Subcutaneous abdominal adipose tissue (tissue), 5 donors: Measurements from ENCODE around the gene SHISA5.

Experiments
- H3K27ac ChIP-seq: one replicate; pipeline ENCODE4 v1.7.0; 2013; ENCODE audit warnings: low read depth, mild to moderate bottlenecking, inconsistent platforms, low read length, moderate library complexity
- H3K27me3 ChIP-seq, 5 donors: one replicate each; pipeline ENCODE4 v1.7.0; 2013; ENCODE audit warnings: low read length in 5 of 5, inconsistent platforms in 1 of 5; ENCODE audit not compliant: control insufficient read depth in 5 of 5, insufficient read depth in 4 of 5
- H3K36me3 ChIP-seq, 5 donors: one replicate each; pipeline ENCODE4 v1.7.0; 2013; ENCODE audit warnings: low read length in 5 of 5; ENCODE audit not compliant: control insufficient read depth in 5 of 5, insufficient read depth in 5 of 5
- H3K4me1 ChIP-seq, 5 donors: one replicate each; pipeline ENCODE4 v1.7.0; 2013; ENCODE audit warnings: low read length in 5 of 5, mild to moderate bottlenecking in 3 of 5, moderate library complexity in 1 of 5; ENCODE audit not compliant: control insufficient read depth in 5 of 5, insufficient read depth in 5 of 5
- H3K4me3 ChIP-seq, 5 donors: one replicate each; pipeline ENCODE4 v1.7.0; 2013; ENCODE audit warnings: low read length in 5 of 5, low read depth in 1 of 5
- H3K9ac ChIP-seq, 5 donors: one replicate each; pipeline ENCODE4 v1.7.0; 2013; ENCODE audit warnings: low read length in 5 of 5, mild to moderate bottlenecking in 4 of 5, moderate library complexity in 3 of 5
- H3K9me3 ChIP-seq, 5 donors: one replicate each; pipeline ENCODE4 v1.7.0; 2013; ENCODE audit warnings: low read length in 5 of 5; ENCODE audit not compliant: control insufficient read depth in 5 of 5
- donor health status: healthy.
- donor health status: healthy.
- donor health status: healthy.
- donor health status: healthy.
- donor health status: healthy.

The SHISA5 gene

GRCh38 chr3:48451270-48451669 lies 52.7 kb downstream of the SHISA5 start:
- Histone ChIP-seq H3K27ac (no peak overlapping the region), H3K9ac (no peak overlapping the region), H3K27me3 (no peaks in the 10 kb centered on the region), H3K36me3 (peaks cover 16 to 45% (median 34%) of the 10 kb centered on the region in 5 donors), H3K9me3 (no peaks in the 10 kb centered on the region), H3K4me3 (no peak overlapping the region), H3K4me1 (peaks cover 0 to 15% (median 13%) of the 10 kb centered on the region in 5 donors)

- H3K9ac ChIP-seq: peak within 1 kb of the TSS; percentile 44 to 92 (median 83)
- H3K27me3 ChIP-seq: no peaks in the 10 kb centered on the region
- peaks cover 2 to 28% (median 26%) of the 10 kb centered on the region in 5 donors for H3K4me1 ChIP-seq
- no peaks in the 10 kb centered on the region for H3K9me3 ChIP-seq
- H3K4me3 ChIP-seq: peak within 1 kb of the TSS; percentile 67 to 92 (median 78)
- peaks cover 1 to 35% (median 24%) of the 10 kb centered on the region in 5 donors for H3K36me3 ChIP-seq
- peak within 1 kb of the TSS; percentile 83 for H3K27ac ChIP-seq
Measured at GRCh38 chr3:48446425-48447193, 57.4 kb downstream of the SHISA5 start, which contains the start of gene ATRIP. Gene ATRIP, plus strand, starts transcription at chr3:48446737. Its CDS starts 109 bp downstream, at chr3:48446846.

- Histone ChIP-seq H3K36me3 (peaks cover 0 to 32% (median 21%) of the 10 kb centered on the region in 5 donors), H3K9ac (peak overlapping the region in 4 of 5 donors; percentile 44 to 92 (median 68)), H3K4me3 (peak overlapping the region; percentile 67 to 92 (median 78)), H3K4me1 (peaks cover 2 to 34% (median 32%) of the 10 kb centered on the region in 5 donors), H3K9me3 (no peaks in the 10 kb centered on the region), H3K27ac (peak overlapping the region; percentile 83), H3K27me3 (no peaks in the 10 kb centered on the region)
Measured at GRCh38 chr3:48446043-48446424, 57.9 kb downstream of the SHISA5 start.

- no peaks in the 10 kb centered on the region for H3K27me3 ChIP-seq
- H3K9ac ChIP-seq: peak overlapping the region in 2 of 5 donors; percentile 88 to 92
- no peak overlapping the region for H3K27ac ChIP-seq
- peaks cover 2 to 40% (median 38%) of the 10 kb centered on the region in 5 donors for H3K4me1 ChIP-seq
- peak overlapping the region in 1 of 5 donors; percentile 89 for H3K4me3 ChIP-seq
- H3K9me3 ChIP-seq: no peaks in the 10 kb centered on the region
- peaks cover 0 to 30% (median 21%) of the 10 kb centered on the region in 5 donors for H3K36me3 ChIP-seq
Measured at GRCh38 chr3:48445277-48445882, 58.6 kb downstream of the SHISA5 start.

- peaks cover 0 to 30% (median 21%) of the 10 kb centered on the region in 5 donors for H3K36me3 ChIP-seq
- no peaks in the 10 kb centered on the region for H3K27me3 ChIP-seq
- no peak overlapping the region for H3K4me3 ChIP-seq
- H3K4me1 ChIP-seq: peaks cover 2 to 39% (median 36%) of the 10 kb centered on the region in 5 donors
- no peaks in the 10 kb centered on the region for H3K9me3 ChIP-seq
- peak overlapping the region in 2 of 5 donors; percentile 32 to 48 for H3K9ac ChIP-seq
- peak overlapping the region; percentile 23 for H3K27ac ChIP-seq
Measured at GRCh38 chr3:48441940-48442339, 62.0 kb downstream of the SHISA5 start.

GRCh38 chr3:48440590-48440958 lies 63.4 kb downstream of the SHISA5 start:
- peaks cover 0 to 30% (median 21%) of the 10 kb centered on the region in 5 donors for H3K36me3 ChIP-seq
- peak overlapping the region; percentile 67 to 99 (median 88) for H3K4me3 ChIP-seq
- H3K4me1 ChIP-seq: peaks cover 6 to 33% (median 30%) of the 10 kb centered on the region in 5 donors
- no peaks in the 10 kb centered on the region for H3K27me3 ChIP-seq
- H3K27ac ChIP-seq: peak overlapping the region; percentile 86
- peak overlapping the region; percentile 22 to 93 (median 86) for H3K9ac ChIP-seq
- no peaks in the 10 kb centered on the region for H3K9me3 ChIP-seq

- H3K27ac ChIP-seq: peak within 1 kb of the TSS; percentile 86
- peak within 1 kb of the TSS; percentile 67 to 99 (median 88) for H3K4me3 ChIP-seq
- H3K9ac ChIP-seq: peak within 1 kb of the TSS; percentile 22 to 93 (median 86)
Measured at GRCh38 chr3:48439820-48440589, 64.0 kb downstream of the SHISA5 start, which contains the start of the genes CCDC51 and TMA7. Gene CCDC51, minus strand, starts transcription at chr3:48440119. Its CDS starts 4,991 bp downstream, at chr3:48435128. Gene TMA7, plus strand, starts transcription at chr3:48440257. Its CDS starts 40 bp downstream, at chr3:48440297.

GRCh38 chr3:48437812-48438211 lies 66.2 kb downstream of the SHISA5 start:
- H3K4me3 ChIP-seq: no peak overlapping the region
- peaks cover 0 to 23% (median 16%) of the 10 kb centered on the region in 5 donors for H3K36me3 ChIP-seq
- H3K4me1 ChIP-seq: peaks cover 10 to 50% (median 45%) of the 10 kb centered on the region in 5 donors
- H3K9ac ChIP-seq: no peak overlapping the region
- no peaks in the 10 kb centered on the region for H3K9me3 ChIP-seq
- no peaks in the 10 kb centered on the region for H3K27me3 ChIP-seq
- H3K27ac ChIP-seq: no peak overlapping the region

More at GRCh38 chr3:48439820-48440589, 64.0 kb downstream of the SHISA5 start, which contains the start of the genes CCDC51 and TMA7:
- Histone ChIP-seq H3K4me1 (peaks cover 6 to 32% (median 30%) of the 10 kb centered on the region in 5 donors), H3K36me3 (peaks cover 0 to 30% (median 18%) of the 10 kb centered on the region in 5 donors), H3K9me3 (no peaks in the 10 kb centered on the region), H3K27me3 (no peaks in the 10 kb centered on the region)

- H3K4me1 ChIP-seq: peaks cover 12 to 47% (median 43%) of the 10 kb centered on the region in 5 donors
- no peaks in the 10 kb centered on the region for H3K27me3 ChIP-seq
- no peak overlapping the region for H3K9ac ChIP-seq
- no peaks in the 10 kb centered on the region for H3K9me3 ChIP-seq
- H3K4me3 ChIP-seq: no peak overlapping the region
- no peak overlapping the region for H3K27ac ChIP-seq
- H3K36me3 ChIP-seq: peaks cover 0 to 25% (median 20%) of the 10 kb centered on the region in 5 donors
Measured at GRCh38 chr3:48436855-48437254, 67.1 kb downstream of the SHISA5 start.
